MCF 10A (cell line): ENCODE results near the gene SHISA8. TPM values are rescaled to one million over a fixed set of nuclear protein-coding genes. Genes with fewer than 3 reads are reported as not detected.

Experiments
- BruUV-seq: library from RNA; stranded (reverse); fragments of 400-500 nt; replicated peaks from 2 replicates; lab custom pipeline; 2021; lab: Mats Ljungman, UMichigan
- CTCF ChIA-PET: fragments of 300-600 bp; sonication (Branson Sonifier 250); formaldehyde crosslinking; extraction: SDS; loops from one replicate; lab custom pipeline; 2021; ENCODE audit warnings: antibody characterized with exemption, inconsistent platforms; lab: Yijun Ruan, JAX
- POLR2A ChIA-PET: fragments of 300-600, 350-650 bp; sonication (Branson Sonifier 250); formaldehyde crosslinking; extraction: SDS; loops from one replicate; lab custom pipeline; 2020; ENCODE audit warnings: antibody characterized with exemption, inconsistent platforms; lab: Yijun Ruan, JAX
- DNase-seq: peaks from one replicate; pipeline ENCODE4 v3.0.0-alpha.2; 2018; ENCODE audit not compliant: unreplicated experiment
- H3K27ac Mint-ChIP-seq: one replicate; pipeline ENCODE4 v1.8.0; 2022; ENCODE audit warnings: mild to moderate bottlenecking, low read depth, mixed read lengths; ENCODE audit not compliant: unreplicated experiment
- H3K27me3 Mint-ChIP-seq: one replicate; pipeline ENCODE4 v1.8.0; 2022; ENCODE audit warnings: mixed read lengths; ENCODE audit not compliant: insufficient read depth, unreplicated experiment
- H3K36me3 Mint-ChIP-seq: one replicate; pipeline ENCODE4 v1.8.0; 2022; ENCODE audit warnings: mild to moderate bottlenecking, moderate library complexity, mixed read lengths; ENCODE audit not compliant: insufficient read depth, unreplicated experiment
- H3K4me1 Mint-ChIP-seq: one replicate; pipeline ENCODE4 v1.8.0; 2022; ENCODE audit warnings: mixed read lengths; ENCODE audit not compliant: insufficient read depth, unreplicated experiment
- H3K4me3 Mint-ChIP-seq: one replicate; pipeline ENCODE4 v1.8.0; 2022; ENCODE audit warnings: mild to moderate bottlenecking, moderate library complexity, mixed read lengths; ENCODE audit not compliant: unreplicated experiment
- H3K9me3 Mint-ChIP-seq: one replicate; pipeline ENCODE4 v1.8.0; 2022; ENCODE audit warnings: mixed read lengths; ENCODE audit not compliant: unreplicated experiment
- intact Hi-C: fragments of 100-400 bp; cut with micrococcal nuclease; formaldehyde crosslinking; loops from 2 replicates; pipeline ENCODE4 v1.14.1; 2022
- total RNA-seq: library from RNA; stranded (reverse); gene quantifications from 2 replicates; pipeline ENCODE4 v1.2.3, GENCODE V29; 2022
- TF ChIP-seq, protein P1 (sequence below): fragments of 200-600 bp; IDR thresholded peaks from one replicate; pipeline ENCODE4 v1.8.0; 2022; ENCODE audit warnings: antibody characterized with exemption, mild to moderate bottlenecking; ENCODE audit not compliant: unreplicated experiment

The SHISA8 gene
- total RNA-seq, 1 experiment from 2014 or later, result not detected

DNA sequence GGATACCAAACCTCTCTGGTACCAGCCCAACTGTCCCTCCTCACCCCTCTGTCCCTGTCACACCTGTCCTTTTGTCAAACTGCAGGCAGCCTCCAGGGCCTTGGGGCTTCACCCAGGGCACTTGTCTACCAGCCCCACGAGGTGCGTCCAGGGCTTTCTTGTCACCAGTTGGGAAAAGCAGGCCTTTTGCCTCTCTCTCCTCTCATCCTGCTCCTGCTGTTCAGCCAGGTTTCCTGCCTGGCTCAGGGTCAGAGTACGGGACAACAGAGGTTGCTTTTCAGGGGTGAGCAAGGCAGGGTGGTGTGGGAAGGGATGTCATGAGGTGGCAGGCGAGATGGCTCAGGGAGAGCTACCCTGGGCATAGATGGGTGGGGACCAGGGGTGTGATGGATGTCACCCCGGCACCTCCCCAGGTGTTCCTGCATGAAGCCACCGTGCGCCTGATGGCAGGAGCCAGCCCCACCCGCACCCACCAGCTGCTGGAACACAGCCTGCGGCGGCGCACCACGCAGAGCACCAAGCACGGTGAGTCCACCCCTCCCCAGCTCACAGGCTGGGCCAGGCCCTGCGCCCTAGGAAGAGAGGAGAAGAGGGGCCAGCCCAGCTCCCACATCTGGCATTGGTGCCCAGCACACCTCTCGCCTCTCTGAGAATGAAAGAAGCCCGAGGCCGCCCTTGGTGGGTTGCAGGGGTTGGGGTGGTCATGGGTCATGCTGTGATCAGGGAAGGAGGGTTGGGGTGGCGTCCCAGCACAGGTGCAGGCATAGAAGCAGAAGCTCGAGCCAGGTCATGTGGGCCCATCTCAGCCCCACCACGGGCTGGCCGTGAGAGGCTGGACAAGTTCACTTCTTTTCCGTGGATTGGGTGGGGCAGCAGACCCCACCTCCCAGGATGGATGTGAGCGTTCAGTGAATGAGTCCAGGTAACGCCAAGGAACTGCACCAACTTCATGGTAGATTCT, 10.1 kb downstream of the SHISA8 start:
- TF ChIP-seq, protein P1, sequence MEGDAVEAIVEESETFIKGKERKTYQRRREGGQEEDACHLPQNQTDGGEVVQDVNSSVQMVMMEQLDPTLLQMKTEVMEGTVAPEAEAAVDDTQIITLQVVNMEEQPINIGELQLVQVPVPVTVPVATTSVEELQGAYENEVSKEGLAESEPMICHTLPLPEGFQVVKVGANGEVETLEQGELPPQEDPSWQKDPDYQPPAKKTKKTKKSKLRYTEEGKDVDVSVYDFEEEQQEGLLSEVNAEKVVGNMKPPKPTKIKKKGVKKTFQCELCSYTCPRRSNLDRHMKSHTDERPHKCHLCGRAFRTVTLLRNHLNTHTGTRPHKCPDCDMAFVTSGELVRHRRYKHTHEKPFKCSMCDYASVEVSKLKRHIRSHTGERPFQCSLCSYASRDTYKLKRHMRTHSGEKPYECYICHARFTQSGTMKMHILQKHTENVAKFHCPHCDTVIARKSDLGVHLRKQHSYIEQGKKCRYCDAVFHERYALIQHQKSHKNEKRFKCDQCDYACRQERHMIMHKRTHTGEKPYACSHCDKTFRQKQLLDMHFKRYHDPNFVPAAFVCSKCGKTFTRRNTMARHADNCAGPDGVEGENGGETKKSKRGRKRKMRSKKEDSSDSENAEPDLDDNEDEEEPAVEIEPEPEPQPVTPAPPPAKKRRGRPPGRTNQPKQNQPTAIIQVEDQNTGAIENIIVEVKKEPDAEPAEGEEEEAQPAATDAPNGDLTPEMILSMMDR, result no peak
- intact Hi-C loops, result no loop called here
- H3K27me3 Mint-ChIP-seq, result no peaks in the 10 kb centered on the region
- POLR2A ChIA-PET, result interaction anchor here (0.7 kb wide), 1 partner anchor 15 kb away, joined by 3 read pairs; no protein-coding TSS in a partner anchor
- H3K9me3 Mint-ChIP-seq, result no peaks in the 10 kb centered on the region
- H3K4me3 Mint-ChIP-seq, result no peak overlapping the region
- no peak for DNase-seq
- CTCF ChIA-PET, result no interaction called here
- H3K27ac Mint-ChIP-seq, result no peak overlapping the region
- H3K36me3 Mint-ChIP-seq, result peaks cover 36% of the 10 kb centered on the region
- no TSS peak for BruUV-seq
- no peaks in the 10 kb centered on the region for H3K4me1 Mint-ChIP-seq

DNA sequence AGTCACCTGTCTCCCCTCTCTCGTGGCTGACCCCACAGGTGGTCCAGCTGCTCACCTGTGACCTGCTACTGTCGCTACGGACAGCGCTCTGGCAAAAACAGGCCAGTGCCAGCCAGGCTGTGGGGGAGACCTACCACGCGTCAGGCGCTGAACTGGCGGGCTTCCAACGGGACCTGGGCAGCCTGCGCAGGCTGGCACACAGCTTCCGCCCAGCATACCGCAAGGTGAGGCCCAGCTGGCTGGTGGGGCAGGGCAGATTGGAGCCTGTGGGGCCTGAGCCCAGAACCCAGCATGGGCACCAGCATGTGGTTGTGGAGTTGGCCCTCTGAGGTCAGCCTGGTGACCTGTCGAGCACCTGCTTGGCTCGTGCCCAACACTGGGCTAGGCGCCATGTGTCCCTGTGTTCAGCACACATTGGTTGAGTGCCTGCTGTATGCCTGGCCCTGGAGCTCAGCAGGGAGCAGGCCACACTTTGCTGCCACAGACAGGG, 11.9 kb downstream of the SHISA8 start:
- H3K36me3 Mint-ChIP-seq, result peaks cover 54% of the 10 kb centered on the region
- intact Hi-C loops, result no loop called here
- POLR2A ChIA-PET, result interaction anchor here (0.7 to 1.4 kb wide), 2 partner anchors 10 to 41 kb away, joined by 3 read pairs; no protein-coding TSS in a partner anchor
- CTCF ChIA-PET, result interaction anchor here (0.7 to 1.5 kb wide), 3 partner anchors 38 to 206 kb away, joined by 3 to 8 read pairs (median 3); no protein-coding TSS in a partner anchor
- H3K4me1 Mint-ChIP-seq, result no peaks in the 10 kb centered on the region
- no peak overlapping the region for H3K27ac Mint-ChIP-seq
- no peak for DNase-seq
- no peaks in the 10 kb centered on the region for H3K27me3 Mint-ChIP-seq
- H3K4me3 Mint-ChIP-seq, result no peak overlapping the region
- TF ChIP-seq, protein P1, result no peak
- no peaks in the 10 kb centered on the region for H3K9me3 Mint-ChIP-seq
- BruUV-seq, result no TSS peak

GRCh38 chr22:41902016-41902415, 12.9 kb downstream of the SHISA8 start:
- POLR2A ChIA-PET, result interaction anchor here (0.6 to 1.4 kb wide), 2 partner anchors 40 to 245 kb away, joined by 3 read pairs; no protein-coding TSS in a partner anchor
- no peaks in the 10 kb centered on the region for H3K27me3 Mint-ChIP-seq

More at GRCh38 chr22:41902016-41902415, 12.9 kb downstream of the SHISA8 start:
- Mint-ChIP-seq H3K9me3 (no peaks in the 10 kb centered on the region), H3K27ac (no peak overlapping the region), H3K36me3 (peaks cover 64% of the 10 kb centered on the region), H3K4me1 (no peaks in the 10 kb centered on the region), H3K4me3 (no peak overlapping the region)
- CTCF ChIA-PET, result interaction anchor here (0.9 kb wide), 1 partner anchor 205 kb away, joined by 3 read pairs; no protein-coding TSS in a partner anchor
- intact Hi-C loops, result no loop called here
- BruUV-seq, result no TSS peak
- TF ChIP-seq, protein P1, result no peak
- DNase-seq, result no peak
